Testis (tissue), 2 donors: ENCODE results near the gene TLK1.

Experiments
- POLR2A ChIP-seq: fragments of 450-650 bp; IDR thresholded peaks from one replicate; pipeline ENCODE4 v1.6.1; 2017; ENCODE audit warnings: antibody characterized with exemption, mild to moderate bottlenecking, moderate library complexity
- TF ChIP-seq, protein P1 (sequence below), 3 experiments: fragments of 450-650 bp in 2 of 3; fragments of 200-600 bp in 1 of 3; sonication (generic) in 1 of 3; IDR thresholded peaks; one replicate each; pipeline ENCODE4 v1.5.1; 2016 to 2019; ENCODE audit warnings: antibody characterized with exemption in 3 of 3, mild to moderate bottlenecking in 2 of 3, moderate library complexity in 1 of 3

DNA sequence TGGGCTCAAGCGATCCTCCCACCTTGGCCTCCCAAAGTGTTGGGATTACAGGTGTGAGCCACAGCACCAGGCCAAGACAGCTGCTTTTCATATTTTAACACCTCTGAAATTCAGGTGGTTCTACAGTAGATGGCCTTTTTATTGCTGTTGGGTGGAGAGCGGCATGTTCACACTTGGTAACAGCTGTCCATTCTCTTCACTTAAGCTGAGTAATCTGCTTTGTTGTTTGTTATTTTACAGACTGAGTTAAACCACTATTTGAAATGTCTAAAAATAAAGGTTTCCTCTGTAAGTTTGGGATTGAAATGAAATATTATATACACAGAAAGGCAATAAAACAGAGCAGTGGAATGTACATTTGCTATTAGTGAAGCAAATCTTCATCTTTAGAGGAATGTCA, 44.9 kb upstream of the TLK1 start:
- TF ChIP-seq, protein P1, sequence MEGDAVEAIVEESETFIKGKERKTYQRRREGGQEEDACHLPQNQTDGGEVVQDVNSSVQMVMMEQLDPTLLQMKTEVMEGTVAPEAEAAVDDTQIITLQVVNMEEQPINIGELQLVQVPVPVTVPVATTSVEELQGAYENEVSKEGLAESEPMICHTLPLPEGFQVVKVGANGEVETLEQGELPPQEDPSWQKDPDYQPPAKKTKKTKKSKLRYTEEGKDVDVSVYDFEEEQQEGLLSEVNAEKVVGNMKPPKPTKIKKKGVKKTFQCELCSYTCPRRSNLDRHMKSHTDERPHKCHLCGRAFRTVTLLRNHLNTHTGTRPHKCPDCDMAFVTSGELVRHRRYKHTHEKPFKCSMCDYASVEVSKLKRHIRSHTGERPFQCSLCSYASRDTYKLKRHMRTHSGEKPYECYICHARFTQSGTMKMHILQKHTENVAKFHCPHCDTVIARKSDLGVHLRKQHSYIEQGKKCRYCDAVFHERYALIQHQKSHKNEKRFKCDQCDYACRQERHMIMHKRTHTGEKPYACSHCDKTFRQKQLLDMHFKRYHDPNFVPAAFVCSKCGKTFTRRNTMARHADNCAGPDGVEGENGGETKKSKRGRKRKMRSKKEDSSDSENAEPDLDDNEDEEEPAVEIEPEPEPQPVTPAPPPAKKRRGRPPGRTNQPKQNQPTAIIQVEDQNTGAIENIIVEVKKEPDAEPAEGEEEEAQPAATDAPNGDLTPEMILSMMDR (IDR thresholded peaks at IDR 0.05), result no peak
- TF ChIP-seq POLR2A, result no peak
